ENCODE data around the gene PRDM12.

PRDM12 gene

DNA sequence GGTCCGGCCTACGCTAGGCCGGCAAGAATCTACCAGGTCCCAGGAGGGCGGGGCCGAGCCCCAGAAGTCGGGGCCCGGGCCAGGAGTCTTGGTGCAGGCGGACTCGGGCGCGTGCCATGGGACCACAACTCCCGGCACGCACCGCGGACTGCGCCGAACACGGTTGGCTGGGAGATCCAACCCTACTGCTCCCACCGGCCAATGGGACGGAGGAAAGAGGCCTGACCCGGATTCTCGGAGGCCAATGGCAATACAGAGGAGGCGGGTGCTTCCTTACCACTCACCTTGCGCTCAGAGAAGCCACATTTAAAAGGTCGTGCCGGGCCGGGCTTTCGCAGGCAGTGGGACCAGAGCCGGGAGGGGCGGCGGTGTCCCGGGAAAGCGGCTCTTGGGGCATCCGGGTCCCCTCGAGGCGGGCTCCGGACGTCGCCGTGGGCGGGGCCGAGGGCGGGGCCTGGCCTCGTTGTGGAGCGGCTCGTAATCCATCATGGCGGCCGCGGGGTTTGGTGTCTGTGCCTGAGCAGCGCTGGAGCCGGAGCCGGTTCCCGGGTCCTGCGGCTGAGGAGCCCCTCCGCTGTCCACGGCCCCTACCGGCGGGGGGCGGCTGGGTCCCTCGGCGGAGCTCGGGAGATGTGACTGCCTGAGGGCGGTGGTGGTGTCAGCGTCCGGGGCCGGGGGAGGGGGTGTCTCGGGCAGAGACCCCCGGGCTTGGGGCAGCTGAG is 48.3 kb downstream of the PRDM12 start:
- Histone ChIP-seq H3K36me3 (ENCODE audit: control insufficient read depth in 2 of 2, insufficient read depth in 1 of 2, low read length in 2 of 2) (no peaks in the 10 kb centered on the region; a peak in 1 of 3 replicates), H3K4me1 (ENCODE audit: control insufficient read depth, insufficient read depth, low read length) (no peaks in the 10 kb centered on the region), H3K9me3 (ENCODE audit: control insufficient read depth, insufficient read depth, low read depth, low read length) (no peaks in the 10 kb centered on the region), H3K4me3 (ENCODE audit: low read depth, low read length) (peak overlapping the region; percentile 96), H3K27ac (ENCODE audit: extremely low read depth, low read depth, low read length) (peak overlapping the region; percentile 88)
- POLR2A ChIA-PET, result interaction anchor here (0.6 to 1.2 kb wide), 4 partner anchors 216 to 585 kb away, joined by 3 to 4 read pairs (median 4); no protein-coding TSS in a partner anchor
- CTCF ChIA-PET, result interaction anchor here (0.6 to 4.9 kb wide), 8 partner anchors 12 to 334 kb away, joined by 3 to 46 read pairs (median 4); no protein-coding TSS in a partner anchor
- TF ChIP-seq HOXC10 (CRISPR knock-in tag; IDR thresholded peaks at IDR 0.05) (no peak), BCL11A (tag by site-specific recombination; IDR thresholded peaks at IDR 0.05; ENCODE audit: low read depth) (no peak), ZNF133 (tag by site-specific recombination; IDR thresholded peaks at IDR 0.05) (no peak), HIC1 (tag by site-specific recombination; IDR thresholded peaks at IDR 0.05) (no peak), TRIM28 (IDR thresholded peaks at IDR 0.05; ENCODE audit: borderline replicate concordance, low read length) (no peak), WT1 (tag by site-specific recombination; IDR thresholded peaks at IDR 0.05) (no peak), KLF16 (tag by site-specific recombination; IDR thresholded peaks at IDR 0.05) (peak; percentile 82), ZNF350 (tag by site-specific recombination; IDR thresholded peaks at IDR 0.05) (no peak), CTCF (tag by site-specific recombination; IDR thresholded peaks at IDR 0.05) (no peak), PATZ1 (tag by site-specific recombination; IDR thresholded peaks at IDR 0.05) (peak; percentile 80), PRDM2 (tag by site-specific recombination; IDR thresholded peaks at IDR 0.05; ENCODE audit: borderline replicate concordance) (no peak)
- TF ChIP-seq, protein P1, sequence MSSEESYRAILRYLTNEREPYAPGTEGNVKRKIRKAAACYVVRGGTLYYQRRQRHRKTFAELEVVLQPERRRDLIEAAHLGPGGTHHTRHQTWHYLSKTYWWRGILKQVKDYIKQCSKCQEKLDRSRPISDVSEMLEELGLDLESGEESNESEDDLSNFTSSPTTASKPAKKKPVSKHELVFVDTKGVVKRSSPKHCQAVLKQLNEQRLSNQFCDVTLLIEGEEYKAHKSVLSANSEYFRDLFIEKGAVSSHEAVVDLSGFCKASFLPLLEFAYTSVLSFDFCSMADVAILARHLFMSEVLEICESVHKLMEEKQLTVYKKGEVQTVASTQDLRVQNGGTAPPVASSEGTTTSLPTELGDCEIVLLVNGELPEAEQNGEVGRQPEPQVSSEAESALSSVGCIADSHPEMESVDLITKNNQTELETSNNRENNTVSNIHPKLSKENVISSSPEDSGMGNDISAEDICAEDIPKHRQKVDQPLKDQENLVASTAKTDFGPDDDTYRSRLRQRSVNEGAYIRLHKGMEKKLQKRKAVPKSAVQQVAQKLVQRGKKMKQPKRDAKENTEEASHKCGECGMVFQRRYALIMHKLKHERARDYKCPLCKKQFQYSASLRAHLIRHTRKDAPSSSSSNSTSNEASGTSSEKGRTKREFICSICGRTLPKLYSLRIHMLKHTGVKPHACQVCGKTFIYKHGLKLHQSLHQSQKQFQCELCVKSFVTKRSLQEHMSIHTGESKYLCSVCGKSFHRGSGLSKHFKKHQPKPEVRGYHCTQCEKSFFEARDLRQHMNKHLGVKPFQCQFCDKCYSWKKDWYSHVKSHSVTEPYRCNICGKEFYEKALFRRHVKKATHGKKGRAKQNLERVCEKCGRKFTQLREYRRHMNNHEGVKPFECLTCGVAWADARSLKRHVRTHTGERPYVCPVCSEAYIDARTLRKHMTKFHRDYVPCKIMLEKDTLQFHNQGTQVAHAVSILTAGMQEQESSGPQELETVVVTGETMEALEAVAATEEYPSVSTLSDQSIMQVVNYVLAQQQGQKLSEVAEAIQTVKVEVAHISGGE (tag by site-specific recombination; conservative IDR thresholded peaks at IDR 0.05; ENCODE audit: low read depth), result peak; percentile 87
- TF ChIP-seq, protein P2, sequence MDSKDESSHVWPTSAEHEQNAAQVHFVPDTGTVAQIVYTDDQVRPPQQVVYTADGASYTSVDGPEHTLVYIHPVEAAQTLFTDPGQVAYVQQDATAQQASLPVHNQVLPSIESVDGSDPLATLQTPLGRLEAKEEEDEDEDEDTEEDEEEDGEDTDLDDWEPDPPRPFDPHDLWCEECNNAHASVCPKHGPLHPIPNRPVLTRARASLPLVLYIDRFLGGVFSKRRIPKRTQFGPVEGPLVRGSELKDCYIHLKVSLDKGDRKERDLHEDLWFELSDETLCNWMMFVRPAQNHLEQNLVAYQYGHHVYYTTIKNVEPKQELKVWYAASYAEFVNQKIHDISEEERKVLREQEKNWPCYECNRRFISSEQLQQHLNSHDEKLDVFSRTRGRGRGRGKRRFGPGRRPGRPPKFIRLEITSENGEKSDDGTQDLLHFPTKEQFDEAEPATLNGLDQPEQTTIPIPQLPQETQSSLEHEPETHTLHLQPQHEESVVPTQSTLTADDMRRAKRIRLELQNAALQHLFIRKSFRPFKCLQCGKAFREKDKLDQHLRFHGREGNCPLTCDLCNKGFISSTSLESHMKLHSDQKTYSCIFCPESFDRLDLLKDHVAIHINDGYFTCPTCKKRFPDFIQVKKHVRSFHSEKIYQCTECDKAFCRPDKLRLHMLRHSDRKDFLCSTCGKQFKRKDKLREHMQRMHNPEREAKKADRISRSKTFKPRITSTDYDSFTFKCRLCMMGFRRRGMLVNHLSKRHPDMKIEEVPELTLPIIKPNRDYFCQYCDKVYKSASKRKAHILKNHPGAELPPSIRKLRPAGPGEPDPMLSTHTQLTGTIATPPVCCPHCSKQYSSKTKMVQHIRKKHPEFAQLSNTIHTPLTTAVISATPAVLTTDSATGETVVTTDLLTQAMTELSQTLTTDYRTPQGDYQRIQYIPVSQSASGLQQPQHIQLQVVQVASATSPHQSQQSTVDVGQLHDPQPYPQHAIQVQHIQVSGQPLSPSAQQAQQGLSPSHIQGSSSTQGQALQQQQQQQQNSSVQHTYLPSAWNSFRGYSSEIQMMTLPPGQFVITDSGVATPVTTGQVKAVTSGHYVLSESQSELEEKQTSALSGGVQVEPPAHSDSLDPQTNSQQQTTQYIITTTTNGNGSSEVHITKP (tag by site-specific recombination; IDR thresholded peaks at IDR 0.05), result peak; percentile 95

All from HEK293 (cell line).